ENCODE data around the gene ARPC3.
"Not testable (repeated sequence)": the region's sequence is repeated elsewhere in the genome, so short reads cannot be mapped to it uniquely, and the experiment has no call there.

The ARPC3 gene

DNA sequence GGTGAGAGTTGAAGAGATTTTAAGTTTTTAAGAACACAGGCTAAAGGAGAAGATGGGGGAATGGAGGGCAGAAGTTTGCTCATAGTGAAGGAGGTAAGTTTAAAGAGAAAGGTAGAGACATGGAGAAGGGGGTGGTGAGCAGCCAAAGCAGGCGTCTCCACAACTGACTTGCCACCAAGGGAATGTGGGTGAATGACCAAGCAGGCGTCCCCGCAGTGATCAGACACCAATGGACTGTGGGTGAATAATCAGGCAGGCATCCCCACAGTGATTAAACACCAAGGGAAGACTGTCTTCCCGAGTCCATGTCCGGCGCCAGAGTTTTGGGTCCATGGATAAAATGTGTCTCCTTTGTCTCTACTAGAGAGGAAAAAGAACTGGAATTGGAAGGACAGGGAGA, 40.1 kb downstream of the ARPC3 start:
- not testable (repeated sequence) for DNase-seq

DNA sequence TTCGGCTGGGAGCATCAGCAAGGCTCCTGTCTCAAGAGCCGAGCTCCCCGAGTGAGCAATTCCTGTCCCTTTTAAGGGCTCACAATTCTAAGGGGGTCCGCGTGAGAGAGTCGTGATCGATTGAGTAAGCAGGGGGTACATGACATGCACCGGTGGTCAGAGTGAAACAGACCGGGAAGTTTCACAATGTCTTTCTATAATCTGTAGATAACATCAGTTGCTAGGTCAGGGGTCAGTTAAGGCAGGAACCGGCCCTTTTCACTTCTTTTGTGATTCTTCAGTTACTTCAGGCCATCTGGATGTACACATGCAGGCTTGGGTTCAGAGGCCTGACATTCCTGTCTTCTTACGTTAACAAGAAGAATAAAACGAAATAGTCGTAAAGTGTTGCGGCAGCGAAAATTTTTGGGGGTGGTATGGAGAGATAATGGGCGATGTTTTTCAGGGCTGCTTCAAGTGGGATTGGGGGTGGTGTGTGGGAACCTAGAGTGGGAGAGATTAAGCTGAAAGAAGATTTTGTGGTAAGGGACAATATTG, 44.9 kb downstream of the ARPC3 start:
- not testable (repeated sequence) for DNase-seq

DNA sequence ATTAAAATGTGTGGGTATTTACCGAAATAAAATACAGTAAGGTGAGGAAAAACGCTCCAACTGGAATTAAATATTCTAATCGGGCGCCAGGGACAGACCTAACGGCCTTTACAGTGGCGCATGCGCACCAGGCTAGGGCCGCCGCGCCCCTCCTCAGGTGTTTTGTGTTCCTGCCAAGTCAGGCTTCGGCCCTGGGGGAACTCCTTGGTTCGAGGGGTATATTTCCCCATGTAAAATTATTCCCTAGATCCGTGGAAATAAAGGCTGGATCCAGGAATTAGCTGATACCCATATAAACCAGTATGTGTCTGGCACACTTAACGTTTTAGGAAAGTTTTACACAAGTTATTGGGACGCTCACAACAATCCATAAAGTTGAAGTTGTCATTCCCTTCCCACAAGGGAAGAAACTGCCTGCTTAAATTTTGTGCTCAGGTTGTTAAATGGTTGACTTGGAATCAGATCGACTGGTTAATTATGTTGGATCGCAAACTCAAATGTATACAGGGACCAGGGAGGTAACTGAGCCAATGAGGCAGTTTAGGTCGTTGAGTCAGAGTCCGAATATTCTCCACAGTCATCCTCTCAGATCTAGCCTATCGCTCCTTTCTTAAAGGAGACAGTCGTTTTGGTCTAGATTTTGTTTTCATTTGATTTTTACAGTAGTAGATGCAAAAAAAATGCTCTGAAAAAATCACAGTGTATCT, 46.0 kb downstream of the ARPC3 start:
- DNase-seq = peak; percentile 78 to 83

DNA sequence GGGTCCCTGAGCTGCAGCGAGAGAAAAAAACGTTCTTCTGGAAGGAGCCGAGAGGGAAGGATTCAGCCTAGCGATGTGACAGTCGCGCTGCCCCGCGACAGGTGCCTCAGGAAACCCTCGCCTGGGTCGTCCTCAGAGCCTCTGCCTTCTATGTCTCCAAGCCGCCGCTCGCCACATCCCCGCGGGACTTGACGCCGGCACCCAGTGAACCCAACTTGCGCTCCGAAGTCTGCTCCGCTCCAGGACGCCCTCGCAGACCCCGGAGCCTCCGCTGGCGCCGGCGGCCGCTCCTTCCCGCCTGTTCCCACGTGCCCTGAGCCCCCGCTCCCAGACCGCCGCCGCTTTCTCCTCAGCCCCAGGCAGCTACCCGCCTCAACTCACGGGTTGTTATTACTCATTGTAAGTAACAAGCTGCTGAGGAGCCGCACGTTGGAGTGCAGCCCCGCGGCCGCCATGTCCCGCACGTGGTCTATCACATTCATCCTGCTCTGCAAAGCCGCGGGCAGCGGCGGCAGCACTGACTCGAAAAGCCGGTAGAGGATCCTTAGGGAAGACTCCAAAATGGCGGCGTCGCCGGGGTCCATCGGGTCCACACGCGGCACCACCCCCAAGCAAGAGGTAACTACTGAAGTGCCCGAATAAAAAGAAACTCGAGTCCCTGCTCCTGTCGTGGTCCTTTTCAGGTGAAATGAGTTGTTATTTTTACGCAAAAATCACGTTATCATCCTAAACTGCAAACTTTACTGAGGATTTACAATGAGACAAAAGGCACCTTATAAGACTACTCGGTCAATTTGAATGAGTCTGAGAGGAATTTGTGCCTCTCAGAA, 46.8 kb downstream of the ARPC3 start, which contains the start of gene ANAPC7:
TSS of gene ANAPC7 (minus strand) at position 563 of the 830 bp plus-strand sequence. CDS start at position 482, 81 bp downstream.
- peak; percentile 89 to 91 for DNase-seq

Measured in CD4-positive, alpha-beta T cell treated with Interleukin-4 for 1 hour (primary cell).